NCI-H1105 treated with DMSO at 0.1 percent for 48 hours (cell line): ENCODE results near the gene KIF16B.

Experiments
- DNase-seq: peaks from one replicate; lab custom pipeline; 2025; lab: John Stamatoyannopoulos, UW

The KIF16B gene

GRCh38 chr20:16434062-16434664 lies 139.1 kb downstream of the KIF16B start:
- DNase-seq, result no peak

GRCh38 chr20:16433293-16433580 lies 140.0 kb downstream of the KIF16B start:
- DNase-seq, result no peak

- DNase-seq, result no peak
These were observed 140.6 kb downstream of the KIF16B start for GRCh38 chr20:16432466-16433292.

- DNase-seq, result no peak
These were observed 145.1 kb downstream of the KIF16B start for GRCh38 chr20:16428112-16428511.

GRCh38 chr20:16427571-16427970 lies 145.7 kb downstream of the KIF16B start:
- no peak for DNase-seq

GRCh38 chr20:16424780-16425179 lies 148.5 kb downstream of the KIF16B start:
- DNase-seq, result no peak

- DNase-seq, result no peak
These were observed 149.7 kb downstream of the KIF16B start for GRCh38 chr20:16423311-16424212.

GRCh38 chr20:16419138-16419715 lies 154.0 kb downstream of the KIF16B start:
- DNase-seq, result no peak

GRCh38 chr20:16418616-16419015 lies 154.6 kb downstream of the KIF16B start:
- DNase-seq, result no peak

- DNase-seq, result no peak
These were observed 156.2 kb downstream of the KIF16B start for GRCh38 chr20:16417001-16417400.

GRCh38 chr20:16415071-16416053 lies 157.9 kb downstream of the KIF16B start:
- DNase-seq, result no peak

- DNase-seq, result no peak
These were observed 160.3 kb downstream of the KIF16B start for GRCh38 chr20:16412906-16413305.

GRCh38 chr20:16411361-16411760 lies 161.9 kb downstream of the KIF16B start:
- DNase-seq, result no peak

- no peak for DNase-seq
These were observed 162.6 kb downstream of the KIF16B start for GRCh38 chr20:16410626-16411025.

GRCh38 chr20:16408981-16409380 lies 164.3 kb downstream of the KIF16B start:
- DNase-seq, result no peak

GRCh38 chr20:16407251-16408067 lies 165.8 kb downstream of the KIF16B start:
- DNase-seq, result no peak

- DNase-seq, result no peak
These were observed 168.0 kb downstream of the KIF16B start for GRCh38 chr20:16405254-16405653.

- no peak for DNase-seq
These were observed 168.6 kb downstream of the KIF16B start for GRCh38 chr20:16404640-16405039.

- DNase-seq, result no peak
These were observed 169.1 kb downstream of the KIF16B start for GRCh38 chr20:16404171-16404570.

GRCh38 chr20:16400234-16400633 lies 173.0 kb downstream of the KIF16B start:
- DNase-seq, result no peak
